NCI-H524 (cell line): ENCODE measurements around the gene H2BK1.

ENCODE experiments used
- DNase-seq, 2 experiments: peaks; one replicate each; lab custom pipeline; 2025; lab: John Stamatoyannopoulos, UW

The H2BK1 gene

GRCh38 chr7:151204383-151205032 lies 5.8 kb downstream of the H2BK1 start:
- DNase-seq, result no peak

DNA sequence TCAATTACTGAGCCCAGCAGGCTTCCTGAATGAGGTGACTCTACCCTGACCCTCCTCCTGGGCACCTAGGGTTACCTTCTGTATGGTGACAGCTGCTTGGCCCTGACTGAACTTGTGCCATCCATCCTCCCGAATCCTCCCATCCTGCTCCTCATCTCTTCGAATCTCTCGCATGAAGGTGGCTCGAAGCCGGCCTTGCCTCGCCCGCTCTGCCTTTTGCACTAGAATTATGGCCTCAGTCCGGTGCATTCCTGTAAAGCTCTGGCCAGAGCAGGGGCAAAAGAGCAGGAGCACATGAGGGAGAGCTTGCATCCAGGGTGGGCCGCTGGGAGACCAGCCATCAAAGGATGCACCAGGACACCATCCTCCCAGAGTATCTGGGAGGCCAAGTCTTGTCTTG lies 7.5 kb downstream of the H2BK1 start:
- DNase-seq, result no peak

DNA sequence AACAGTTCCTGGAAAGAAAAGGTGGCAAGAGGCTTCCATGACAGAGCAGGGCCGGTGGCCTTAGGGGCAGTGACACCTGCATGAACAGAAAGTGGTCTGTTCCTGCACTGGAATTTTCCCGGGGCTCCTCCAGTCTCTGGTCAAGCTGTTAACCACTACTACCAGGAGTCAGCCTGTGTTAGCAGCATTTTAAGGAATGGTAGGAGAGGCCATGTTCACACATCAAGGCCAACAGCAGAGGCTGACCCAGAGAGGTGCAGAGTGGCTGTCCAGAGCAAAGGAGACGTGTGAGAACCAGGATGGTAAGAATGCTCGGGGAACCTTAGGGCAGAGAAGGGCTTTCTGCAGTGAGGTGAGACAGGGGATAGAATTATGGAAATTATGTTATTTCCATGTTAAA lies 8.5 kb downstream of the H2BK1 start:
- no peak for DNase-seq

DNA sequence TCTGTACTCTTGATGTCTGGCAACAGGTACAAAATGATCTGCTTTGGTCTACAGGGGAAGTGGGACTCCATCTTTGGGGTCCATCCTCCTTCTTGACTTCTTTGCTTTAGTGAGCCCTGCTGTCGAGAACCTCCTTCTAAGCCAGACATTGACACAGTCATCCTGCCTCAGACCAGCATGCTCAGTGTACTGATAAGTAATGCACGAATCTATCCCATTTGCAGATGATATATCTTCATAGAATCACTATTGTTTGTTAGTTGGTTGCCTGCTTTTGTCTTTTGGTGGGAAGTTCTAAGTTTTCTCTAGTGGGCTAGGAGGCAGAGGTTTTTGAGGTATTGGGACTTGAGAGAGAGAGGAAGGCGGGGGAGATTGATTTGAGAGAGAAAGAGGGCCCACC lies 8.9 kb downstream of the H2BK1 start:
- DNase-seq, result no peak

GRCh38 chr7:151198945-151199848 lies 11.1 kb downstream of the H2BK1 start:
- DNase-seq, result no peak

DNA sequence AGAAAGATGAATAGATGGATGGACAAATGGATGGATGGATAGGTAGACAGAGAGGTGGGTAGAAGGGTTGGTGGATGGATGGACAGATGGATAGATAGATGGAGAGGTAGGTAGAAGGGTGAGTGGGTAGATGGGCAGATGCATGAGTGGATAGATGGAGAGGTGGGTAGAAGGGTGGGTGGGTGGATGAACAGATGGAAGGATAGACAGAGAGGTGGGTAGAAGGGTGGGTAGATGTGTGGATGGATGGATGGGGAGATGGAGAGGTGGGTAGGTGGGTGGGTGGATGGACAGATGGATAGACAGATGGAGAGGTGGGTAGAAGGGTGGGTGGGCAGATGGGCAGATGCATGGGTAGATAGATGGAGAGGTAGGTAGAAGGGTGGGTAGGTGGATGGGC lies 12.4 kb downstream of the H2BK1 start:
- DNase-seq, result no peak

DNA sequence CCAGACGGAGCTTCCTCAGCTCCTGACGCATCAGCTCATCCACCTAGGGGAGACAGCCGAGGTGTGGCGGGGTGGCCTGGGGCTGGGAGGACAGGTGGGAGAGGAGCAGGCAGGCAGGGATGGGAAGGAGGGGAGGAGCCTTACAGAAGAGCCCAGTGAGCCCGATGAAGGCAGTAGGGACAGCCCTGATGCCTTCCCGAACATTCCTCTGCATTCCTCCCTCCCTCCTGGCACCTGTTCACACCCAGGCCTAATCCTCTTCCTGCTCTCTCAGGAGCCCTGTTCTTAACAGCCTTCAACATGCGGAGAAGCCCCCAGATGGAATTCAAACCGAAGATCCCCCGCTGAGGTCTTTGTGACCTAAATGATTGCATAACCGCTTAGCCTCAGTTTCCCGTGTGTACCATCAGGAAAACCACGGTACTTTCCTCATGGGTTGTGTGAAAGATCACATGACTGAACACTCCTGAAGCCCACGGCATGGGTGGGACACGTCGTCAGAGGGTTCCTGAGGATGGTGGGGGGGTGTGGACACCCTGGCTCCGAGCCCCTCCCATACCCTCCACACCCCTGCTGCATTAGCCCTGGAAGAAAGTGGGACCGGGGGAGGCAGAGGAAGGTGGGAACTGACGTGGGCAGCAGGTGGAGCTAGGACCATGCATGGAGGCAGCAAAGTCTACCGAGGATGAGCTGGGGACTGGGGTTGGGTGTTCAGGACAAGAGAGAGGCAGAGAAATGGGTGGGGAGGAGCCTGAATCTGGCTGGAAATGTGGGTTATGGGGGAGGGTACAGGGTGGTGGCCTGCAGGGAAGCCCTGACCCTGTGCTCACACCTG lies 14.5 kb downstream of the H2BK1 start:
- DNase-seq, result no peak

DNA sequence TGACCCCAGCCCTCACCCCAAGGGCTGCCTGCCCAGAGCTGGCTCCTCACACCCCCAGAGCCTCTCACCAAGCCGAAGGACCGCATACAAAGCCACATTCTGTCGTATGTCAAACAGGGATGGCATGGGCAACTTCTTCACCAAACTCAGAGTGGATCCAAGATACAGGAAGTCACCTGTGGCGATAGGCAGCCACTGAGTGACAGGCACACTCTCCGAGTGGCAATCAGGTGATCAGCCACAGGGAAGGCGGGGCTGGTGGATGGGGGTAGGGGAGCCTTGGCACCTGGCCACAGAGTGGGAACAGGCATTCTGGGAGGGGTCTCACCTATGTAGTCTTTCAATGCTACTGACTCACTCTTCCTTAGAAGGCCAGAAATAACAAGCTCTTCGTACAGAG lies 16.1 kb downstream of the H2BK1 start:
- no peak for DNase-seq

- DNase-seq, result no peak
Measured at GRCh38 chr7:151193203-151193978, 16.9 kb downstream of the H2BK1 start.

DNA sequence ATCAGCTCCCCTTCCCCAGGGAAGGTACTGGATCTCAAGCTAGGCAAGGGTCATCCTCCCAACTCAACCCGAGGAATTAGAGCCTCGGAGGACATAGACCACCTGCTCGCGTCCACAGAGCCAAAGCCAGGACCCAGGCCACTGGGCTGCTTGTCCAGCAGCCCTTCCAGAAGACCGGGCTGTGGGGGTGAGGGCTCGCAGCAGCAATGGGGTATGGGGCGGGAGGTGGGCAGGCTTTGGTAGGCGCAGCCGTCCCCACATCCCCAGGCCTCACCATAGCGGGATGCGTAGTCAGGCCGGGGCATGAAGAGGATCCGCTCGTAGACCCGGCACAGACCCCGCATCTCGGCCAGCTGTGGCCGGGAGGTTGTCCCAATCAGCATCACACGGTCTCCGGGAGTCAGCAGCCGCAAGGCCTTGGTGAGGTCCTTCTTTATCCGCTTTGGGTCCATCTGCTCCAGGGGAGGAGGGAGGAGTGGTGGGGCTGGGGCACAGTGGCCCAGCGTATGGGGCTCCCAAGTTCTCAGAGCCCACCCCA lies 18.2 kb downstream of the H2BK1 start:
- no peak for DNase-seq

GRCh38 chr7:151191544-151191943 lies 18.7 kb downstream of the H2BK1 start:
- DNase-seq, result no peak

DNA sequence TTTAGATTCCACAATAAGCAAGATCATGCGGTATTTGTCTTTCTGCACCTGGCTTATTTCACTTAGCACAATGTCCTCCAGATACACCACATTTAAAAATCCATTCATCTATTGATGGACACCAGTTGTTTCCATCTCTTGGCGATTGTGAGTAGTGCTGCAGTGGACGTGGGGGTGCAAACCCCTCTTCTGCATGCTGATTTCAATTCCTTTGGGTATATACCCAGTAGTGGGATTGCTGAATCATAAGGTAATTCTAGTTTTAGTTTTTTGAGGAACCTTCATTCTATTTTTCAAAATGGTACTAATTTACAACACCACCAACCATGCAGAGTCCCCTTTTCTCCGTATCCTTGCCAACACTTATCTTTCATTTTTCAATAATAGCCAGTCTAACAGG lies 21.2 kb downstream of the H2BK1 start:
- DNase-seq, result no peak

- DNase-seq, result no peak
Measured at GRCh38 chr7:151188252-151188542, 22.1 kb downstream of the H2BK1 start.

- no peak for DNase-seq
Measured at GRCh38 chr7:151187409-151188251, 22.7 kb downstream of the H2BK1 start.

GRCh38 chr7:151186640-151187408 lies 23.5 kb downstream of the H2BK1 start, which contains the start of gene ASB10:
ASB10 (minus strand) TSS chr7:151187250; CDS start chr7:151187130, 120 bp downstream.
- DNase-seq, result no peak

DNA sequence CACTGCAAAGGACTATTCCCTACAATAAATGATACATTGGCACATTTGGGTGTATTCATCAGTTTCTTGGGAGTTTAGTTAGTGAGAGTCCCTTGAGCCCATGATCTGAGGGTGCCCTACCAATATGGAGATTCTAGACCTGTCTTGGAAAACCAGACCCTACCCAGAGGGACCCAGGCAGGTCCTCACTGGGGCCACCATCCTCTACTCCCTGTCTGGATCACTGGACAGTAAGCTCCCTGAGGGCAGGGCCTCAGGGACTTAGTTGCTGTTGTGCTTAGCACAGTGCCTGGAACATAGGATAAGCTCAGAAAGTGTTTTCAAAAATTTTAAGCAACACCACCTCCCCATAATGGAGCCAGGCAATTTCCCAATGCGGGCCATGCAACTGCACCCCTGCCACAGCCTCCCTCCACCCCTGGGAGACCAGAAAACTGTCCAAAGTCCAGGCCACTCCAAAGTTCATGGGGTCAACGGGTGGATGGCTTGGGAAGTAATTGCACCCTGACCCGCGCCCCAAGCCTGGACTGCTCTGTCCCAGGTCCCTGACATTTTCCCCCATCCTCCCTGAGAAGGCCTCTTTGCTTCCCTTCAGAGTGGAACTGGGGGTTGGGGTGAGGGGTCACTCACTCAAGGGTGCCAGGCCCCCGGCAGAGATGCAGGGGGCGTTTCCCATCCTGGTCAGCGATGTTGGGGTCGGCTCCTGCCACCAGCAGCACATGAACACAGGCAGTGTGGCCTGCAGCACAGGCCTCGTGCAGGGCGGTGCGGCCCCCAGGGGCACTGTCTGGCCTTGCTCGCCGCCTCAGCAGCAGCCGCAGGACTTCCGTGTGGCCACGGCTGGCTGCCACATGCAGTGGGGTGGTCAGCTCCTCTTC lies 24.3 kb downstream of the H2BK1 start:
- no peak for DNase-seq

DNA sequence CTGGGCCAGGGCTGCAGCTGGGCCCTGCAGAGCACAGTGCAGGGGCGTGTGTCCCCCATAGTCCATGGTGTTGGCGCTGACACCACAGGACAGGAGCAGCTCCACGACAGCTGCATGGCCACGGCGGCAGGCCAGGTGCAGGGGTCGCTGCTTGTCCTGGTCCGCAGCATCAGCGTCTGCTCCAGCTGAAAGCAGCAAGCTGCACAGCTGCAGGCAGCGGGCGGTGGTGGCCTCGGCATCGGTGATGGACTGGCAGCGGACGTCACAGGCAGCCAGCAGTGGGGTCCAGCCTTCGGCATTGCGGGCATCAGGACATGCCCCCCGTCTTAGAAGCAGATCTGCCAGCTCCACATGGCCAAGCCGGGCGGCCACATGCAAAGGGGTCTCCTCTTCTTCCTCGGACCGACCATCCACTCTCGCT lies 29.3 kb downstream of the H2BK1 start:
- DNase-seq, result no peak

- DNase-seq, result no peak
Measured at GRCh38 chr7:151179946-151180345, 30.3 kb downstream of the H2BK1 start.
